Neural progenitor cell (in vitro differentiated cells): ENCODE results near the gene CCDC15. TPM values are rescaled to one million over a fixed set of nuclear protein-coding genes. Genes with fewer than 3 reads are reported as not detected.

Source experiments
- DNase-seq: peaks from one replicate; pipeline ENCODE4 v3.0.0-alpha.2; 2016; ENCODE audit warnings: low spot score
- H2AFZ ChIP-seq: fragments of 200-600 bp; sonication (generic); replicated peaks from 2 replicates; pipeline ENCODE4 v1.6.1; 2016; ENCODE audit warnings: antibody characterized with exemption
- H3F3A ChIP-seq: fragments of 200-600 bp; sonication (generic); 2 replicates; pipeline ENCODE4 v1.6.1; 2016; ENCODE audit warnings: antibody characterized with exemption, low read depth
- H3K27ac ChIP-seq: fragments of 200-600 bp; sonication (generic); 2 replicates; pipeline ENCODE4 v1.5.1; 2016; ENCODE audit warnings: mild to moderate bottlenecking
- H3K27me3 ChIP-seq: fragments of 200-600 bp; sonication (generic); 2 replicates; pipeline ENCODE4 v1.6.1; 2016; ENCODE audit warnings: mild to moderate bottlenecking, moderate library complexity
- H3K36me3 ChIP-seq: fragments of 200-600 bp; sonication (generic); 2 replicates; pipeline ENCODE4 v1.5.1; 2016
- H3K4me1 ChIP-seq: fragments of 200-600 bp; sonication (generic); 2 replicates; pipeline ENCODE4 v1.6.1; 2016; ENCODE audit warnings: mixed run types
- H3K4me2 ChIP-seq: fragments of 200-600 bp; sonication (generic); 2 replicates; pipeline ENCODE4 v1.6.1; 2016
- H3K4me3 ChIP-seq: fragments of 200-600 bp; sonication (generic); 2 replicates; pipeline ENCODE4 v1.5.1; 2016
- H3K79me2 ChIP-seq: fragments of 200-600 bp; sonication (generic); 2 replicates; pipeline ENCODE4 v1.6.1; 2016; ENCODE audit warnings: low read depth
- H3K9ac ChIP-seq: fragments of 200-600 bp; sonication (generic); 2 replicates; pipeline ENCODE4 v1.6.1; 2016
- H3K9me3 ChIP-seq: fragments of 200-600 bp; sonication (generic); 2 replicates; pipeline ENCODE4 v1.5.1; 2016; ENCODE audit warnings: low read depth
- H4K20me1 ChIP-seq: fragments of 200-600 bp; sonication (generic); 2 replicates; pipeline ENCODE4 v1.6.1; 2016; ENCODE audit warnings: low read depth
- H3K27ac Mint-ChIP-seq: 3 replicates; pipeline ENCODE4 v1.8.0; 2021; ENCODE audit warnings: mixed read lengths
- H3K27me3 Mint-ChIP-seq: 2 replicates; pipeline ENCODE4 v1.8.0; 2022; ENCODE audit warnings: low read depth, mild to moderate bottlenecking, inconsistent platforms, moderate library complexity, mixed read lengths; ENCODE audit not compliant: insufficient read depth
- H3K36me3 Mint-ChIP-seq: 3 replicates; pipeline ENCODE4 v1.8.0; 2021; ENCODE audit warnings: mixed read lengths
- H3K4me1 Mint-ChIP-seq: 3 replicates; pipeline ENCODE4 v1.8.0; 2021; ENCODE audit warnings: mixed read lengths
- H3K4me3 Mint-ChIP-seq: 3 replicates; pipeline ENCODE4 v1.8.0; 2021; ENCODE audit warnings: mild to moderate bottlenecking, moderate library complexity, mixed read lengths
- H3K9me3 Mint-ChIP-seq: 3 replicates; pipeline ENCODE4 v1.8.0; 2020; ENCODE audit warnings: mixed read lengths
- EZH2 ChIP-seq: fragments of 200-600 bp; sonication (generic); IDR thresholded peaks from 2 replicates; pipeline ENCODE4 v1.6.1; 2017; ENCODE audit warnings: antibody characterized with exemption, mild to moderate bottlenecking, moderate library complexity
- EZH2phosphoT487 ChIP-seq: fragments of 200-600 bp; sonication (generic); IDR thresholded peaks from 2 replicates; pipeline ENCODE4 v1.6.1; 2017; ENCODE audit warnings: antibody characterized with exemption
- total RNA-seq: library from RNA; depleted of rRNA; stranded (reverse); fragments of >200 nt; gene quantifications from 2 replicates; pipeline ENCODE4 v1.2.3, GENCODE V29; 2015; ENCODE audit warnings: low replicate concordance
- TF ChIP-seq, protein P1 (sequence below): fragments of 200-600 bp; sonication (generic); IDR thresholded peaks from 2 replicates; pipeline ENCODE4 v1.5.1; 2017; ENCODE audit warnings: antibody characterized with exemption, mild to moderate bottlenecking

Gene CCDC15
- total RNA-seq, 1 donor from 2014 or later: 11.2 TPM

DNA sequence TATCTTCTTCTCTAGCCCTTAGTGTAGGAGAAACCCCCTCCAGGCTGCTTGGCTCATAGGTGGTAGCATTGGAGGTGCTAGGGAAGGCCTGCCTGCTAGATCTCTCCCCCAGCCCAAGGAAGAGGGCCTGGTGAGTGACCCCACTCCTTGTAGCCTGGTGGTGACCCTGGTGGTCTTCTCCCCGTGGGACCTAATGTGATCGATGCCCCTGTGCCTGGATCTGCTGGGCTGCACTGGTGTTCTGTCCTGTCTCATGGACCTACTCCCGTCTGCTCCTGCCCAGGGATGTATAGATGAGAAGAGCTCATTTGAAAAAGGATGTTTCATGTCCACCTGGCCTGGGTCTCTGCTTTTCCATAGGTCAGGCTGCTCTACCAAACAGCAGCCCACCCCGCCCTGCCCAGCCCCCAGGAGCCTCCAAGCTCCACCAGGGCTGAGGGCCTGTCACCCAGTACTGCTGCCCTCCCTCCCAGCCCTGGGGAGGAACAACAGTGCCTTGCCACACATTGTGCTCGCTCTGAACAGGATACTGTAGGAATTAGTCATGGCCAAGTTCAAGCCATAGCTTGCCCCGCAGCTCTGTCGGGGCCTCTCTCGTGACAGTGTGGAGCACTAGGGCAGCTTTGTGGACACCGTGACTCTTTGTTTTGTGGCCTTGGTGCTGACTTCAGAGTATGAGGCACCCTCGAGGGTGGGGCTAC, 128.8 kb downstream of the CCDC15 start:
- Mint-ChIP-seq H3K27ac (peak overlapping the region; percentile 89), H3K36me3 (peaks cover 2% of the 10 kb centered on the region), H3K4me3 (no peak overlapping the region), H3K27me3 (peaks cover 14% of the 10 kb centered on the region), H3K4me1 (peaks cover 14% of the 10 kb centered on the region), H3K9me3 (no peaks in the 10 kb centered on the region)
- no peak overlapping the region for H2AFZ ChIP-seq
- no peaks in the 10 kb centered on the region for H3K9me3 ChIP-seq
- H3K27me3 ChIP-seq: no peaks in the 10 kb centered on the region
- no peak overlapping the region for H3K4me3 ChIP-seq
- H3F3A ChIP-seq: no peaks in the 10 kb centered on the region
- H3K27ac ChIP-seq: no peak overlapping the region
- no peak overlapping the region for H3K4me2 ChIP-seq
- no peak overlapping the region for H3K9ac ChIP-seq
- peaks cover 4% of the 10 kb centered on the region for H3K4me1 ChIP-seq
- no peaks in the 10 kb centered on the region for H4K20me1 ChIP-seq
- H3K36me3 ChIP-seq: no peaks in the 10 kb centered on the region
- H3K79me2 ChIP-seq: no peaks in the 10 kb centered on the region
- TF ChIP-seq, protein P1, sequence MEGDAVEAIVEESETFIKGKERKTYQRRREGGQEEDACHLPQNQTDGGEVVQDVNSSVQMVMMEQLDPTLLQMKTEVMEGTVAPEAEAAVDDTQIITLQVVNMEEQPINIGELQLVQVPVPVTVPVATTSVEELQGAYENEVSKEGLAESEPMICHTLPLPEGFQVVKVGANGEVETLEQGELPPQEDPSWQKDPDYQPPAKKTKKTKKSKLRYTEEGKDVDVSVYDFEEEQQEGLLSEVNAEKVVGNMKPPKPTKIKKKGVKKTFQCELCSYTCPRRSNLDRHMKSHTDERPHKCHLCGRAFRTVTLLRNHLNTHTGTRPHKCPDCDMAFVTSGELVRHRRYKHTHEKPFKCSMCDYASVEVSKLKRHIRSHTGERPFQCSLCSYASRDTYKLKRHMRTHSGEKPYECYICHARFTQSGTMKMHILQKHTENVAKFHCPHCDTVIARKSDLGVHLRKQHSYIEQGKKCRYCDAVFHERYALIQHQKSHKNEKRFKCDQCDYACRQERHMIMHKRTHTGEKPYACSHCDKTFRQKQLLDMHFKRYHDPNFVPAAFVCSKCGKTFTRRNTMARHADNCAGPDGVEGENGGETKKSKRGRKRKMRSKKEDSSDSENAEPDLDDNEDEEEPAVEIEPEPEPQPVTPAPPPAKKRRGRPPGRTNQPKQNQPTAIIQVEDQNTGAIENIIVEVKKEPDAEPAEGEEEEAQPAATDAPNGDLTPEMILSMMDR: no peak
- TF ChIP-seq EZH2phosphoT487 (no peak), EZH2 (no peak)
- DNase-seq: no peak

DNA sequence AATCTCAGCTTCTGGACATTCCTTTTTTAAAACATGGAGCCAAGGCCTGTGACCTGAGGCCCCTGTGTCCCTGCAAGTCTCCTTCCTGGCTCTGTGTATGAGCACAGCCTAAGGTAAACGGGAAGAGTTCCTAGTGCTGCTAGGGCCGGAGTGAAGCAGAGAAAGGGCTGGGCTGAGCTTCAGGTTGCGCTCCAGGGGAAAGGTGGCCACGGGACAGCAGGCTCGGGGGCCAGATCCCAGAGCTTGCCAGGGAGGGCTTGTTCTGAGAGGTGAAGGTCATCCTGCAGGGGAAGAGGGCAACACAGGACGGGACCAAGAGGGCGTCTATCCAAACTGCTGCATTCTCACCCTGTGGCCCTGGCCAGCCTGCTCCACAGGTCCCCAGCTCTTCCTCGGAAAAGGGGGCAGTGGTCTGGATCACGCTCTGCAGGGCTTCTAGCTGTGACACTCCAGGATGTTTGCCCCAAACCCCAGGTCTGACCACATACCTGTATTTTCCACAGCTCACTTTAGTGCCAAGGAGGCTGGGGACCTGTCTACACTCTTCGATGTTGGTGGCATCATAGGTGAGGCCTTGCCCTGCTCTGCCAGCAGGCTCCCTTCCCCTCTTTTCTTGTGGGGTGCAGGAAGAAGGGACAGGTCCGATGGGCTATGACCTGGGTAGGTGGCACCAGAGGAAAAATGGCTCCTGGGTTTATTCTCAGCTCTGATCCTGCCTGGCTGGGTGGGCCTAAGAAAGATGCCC, 129.5 kb downstream of the CCDC15 start:
- H3K9ac ChIP-seq: no peak overlapping the region
- no peak overlapping the region for H3K4me3 ChIP-seq
- H3K27ac ChIP-seq: no peak overlapping the region
- H3K4me1 ChIP-seq: peaks cover 4% of the 10 kb centered on the region
- H3K36me3 Mint-ChIP-seq: peaks cover 2% of the 10 kb centered on the region
- H3F3A ChIP-seq: no peaks in the 10 kb centered on the region
- H3K36me3 ChIP-seq: no peaks in the 10 kb centered on the region
- no peak overlapping the region for H3K4me2 ChIP-seq
- no peaks in the 10 kb centered on the region for H3K79me2 ChIP-seq
- no peaks in the 10 kb centered on the region for H3K27me3 ChIP-seq
- no peaks in the 10 kb centered on the region for H3K9me3 ChIP-seq
- H3K27ac Mint-ChIP-seq: peak overlapping the region; percentile 39
- peaks cover 16% of the 10 kb centered on the region for H3K4me1 Mint-ChIP-seq
- H3K4me3 Mint-ChIP-seq: no peak overlapping the region
- DNase-seq: no peak
- H3K9me3 Mint-ChIP-seq: no peaks in the 10 kb centered on the region
- no peaks in the 10 kb centered on the region for H4K20me1 ChIP-seq
- TF ChIP-seq, protein P1: no peak
- TF ChIP-seq EZH2phosphoT487: no peak
- TF ChIP-seq EZH2: no peak
- peaks cover 12% of the 10 kb centered on the region for H3K27me3 Mint-ChIP-seq
- H2AFZ ChIP-seq: no peak overlapping the region

DNA sequence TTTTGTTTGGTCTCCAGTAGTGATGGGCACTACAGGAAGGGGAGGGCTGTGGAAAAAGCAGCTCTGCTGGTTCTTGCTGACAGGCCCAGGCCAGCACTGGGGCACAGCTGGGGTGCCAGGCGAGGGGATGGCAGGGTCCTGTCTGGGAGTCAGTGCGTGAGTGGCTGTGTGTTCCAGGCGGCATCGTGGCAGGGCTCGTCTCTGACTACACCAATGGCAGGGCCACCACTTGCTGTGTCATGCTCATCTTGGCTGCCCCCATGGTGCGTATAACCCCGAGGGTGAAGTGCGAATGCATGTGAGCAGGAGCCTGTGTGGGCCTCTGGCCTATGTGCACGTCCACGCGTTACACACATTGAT, 130.0 kb downstream of the CCDC15 start:
- H3K4me3 ChIP-seq: no peak overlapping the region
- H3K9me3 ChIP-seq: no peaks in the 10 kb centered on the region
- H3K36me3 Mint-ChIP-seq: peaks cover 2% of the 10 kb centered on the region
- H3K9me3 Mint-ChIP-seq: no peaks in the 10 kb centered on the region
- H3K79me2 ChIP-seq: no peaks in the 10 kb centered on the region
- no peak for DNase-seq
- no peak overlapping the region for H3K27ac Mint-ChIP-seq
- no peak overlapping the region for H3K27ac ChIP-seq
- H3K4me2 ChIP-seq: no peak overlapping the region
- H3K9ac ChIP-seq: no peak overlapping the region
- peaks cover 16% of the 10 kb centered on the region for H3K4me1 Mint-ChIP-seq
- TF ChIP-seq, protein P1: no peak
- no peak for TF ChIP-seq EZH2
- TF ChIP-seq EZH2phosphoT487: no peak
- H2AFZ ChIP-seq: no peak overlapping the region
- H3F3A ChIP-seq: no peaks in the 10 kb centered on the region
- peaks cover 4% of the 10 kb centered on the region for H3K4me1 ChIP-seq
- H3K36me3 ChIP-seq: no peaks in the 10 kb centered on the region
- no peak overlapping the region for H3K4me3 Mint-ChIP-seq
- no peaks in the 10 kb centered on the region for H3K27me3 ChIP-seq
- peaks cover 10% of the 10 kb centered on the region for H3K27me3 Mint-ChIP-seq
- H4K20me1 ChIP-seq: no peaks in the 10 kb centered on the region
